Hepatocyte (in vitro differentiated cells): Measurements from ENCODE around the gene PIGU. TPM values are rescaled to one million over a fixed set of nuclear protein-coding genes. Genes with fewer than 3 reads are reported as not detected.
"Not testable (repeated sequence)": the region's sequence is repeated elsewhere in the genome, so short reads cannot be mapped to it uniquely, and the experiment has no call there.

Experiments used
- DNase-seq: peaks from one replicate; pipeline ENCODE4 v3.0.0-alpha.2; 2016; ENCODE audit warnings: low spot score
- H2AFZ ChIP-seq: fragments of 200-600 bp; sonication (generic); 2 replicates; pipeline ENCODE4 v1.6.0; 2016; ENCODE audit warnings: antibody characterized with exemption, mild to moderate bottlenecking
- H3K27ac ChIP-seq: fragments of 200-600 bp; sonication (generic); 2 replicates; pipeline ENCODE4 v1.5.1; 2016; ENCODE audit warnings: mild to moderate bottlenecking
- H3K27me3 ChIP-seq: fragments of 200-600 bp; sonication (generic); 2 replicates; pipeline ENCODE4 v1.6.1; 2016
- H3K36me3 ChIP-seq: fragments of 200-600 bp; sonication (generic); replicated peaks from 2 replicates; pipeline ENCODE4 v1.5.1; 2016; ENCODE audit warnings: low read depth; ENCODE audit not compliant: insufficient read depth
- H3K4me1 ChIP-seq: fragments of 200-600 bp; sonication (generic); 2 replicates; pipeline ENCODE4 v1.5.1; 2016; ENCODE audit warnings: mild to moderate bottlenecking, moderate library complexity; ENCODE audit not compliant: insufficient read depth
- H3K4me2 ChIP-seq: fragments of 200-600 bp; sonication (generic); 2 replicates; pipeline ENCODE4 v1.6.0; 2016
- H3K4me3 ChIP-seq: fragments of 200-600 bp; sonication (generic); 2 replicates; pipeline ENCODE4 v1.5.1; 2016; ENCODE audit warnings: mild to moderate bottlenecking
- H3K79me2 ChIP-seq: fragments of 200-600 bp; sonication (generic); 2 replicates; pipeline ENCODE4 v1.6.0; 2017; ENCODE audit warnings: mild to moderate bottlenecking
- H3K9me2 ChIP-seq: fragments of 200-600 bp; sonication (generic); replicated peaks from 2 replicates; pipeline ENCODE4 v1.6.0; 2017; ENCODE audit warnings: mild to moderate bottlenecking; ENCODE audit not compliant: insufficient read depth
- H3K9me3 ChIP-seq: fragments of 200-600 bp; sonication (generic); 2 replicates; pipeline ENCODE4 v1.5.1; 2016; ENCODE audit warnings: low read depth, mild to moderate bottlenecking
- H4K20me1 ChIP-seq: fragments of 200-600 bp; sonication (generic); 2 replicates; pipeline ENCODE4 v1.6.0; 2016; ENCODE audit warnings: mild to moderate bottlenecking; ENCODE audit not compliant: insufficient read depth, poor library complexity, severe bottlenecking
- CTCF ChIP-seq: fragments of 200-600 bp; sonication (generic); IDR thresholded peaks from 2 replicates; pipeline ENCODE4 v1.5.1; 2016; ENCODE audit warnings: antibody characterized with exemption, mild to moderate bottlenecking; ENCODE audit not compliant: poor library complexity
- EZH2 ChIP-seq: fragments of 200-600 bp; sonication (generic); IDR thresholded peaks from 2 replicates; pipeline ENCODE4 v1.6.1; 2016; ENCODE audit warnings: antibody characterized with exemption, mild to moderate bottlenecking, borderline replicate concordance
- EZH2phosphoT487 ChIP-seq: fragments of 200-600 bp; sonication (generic); IDR thresholded peaks from one replicate; pipeline ENCODE4 v1.6.1; 2018; ENCODE audit warnings: antibody characterized with exemption, mild to moderate bottlenecking, low read depth, moderate library complexity; ENCODE audit not compliant: unreplicated experiment, severe bottlenecking
- WGBS: methylation state at CpG from one replicate; pipeline ENCODE4 v1.1.6; 2016; ENCODE audit warnings: low lambda C conversion rate; ENCODE audit errors: missing lambda C conversion rate; 5-methylcytosine and 5-hydroxymethylcytosine counted together
- polyA plus RNA-seq: library from polyadenylated mRNA; unstranded; fragments of >200 nt; fragmentation: Nextera tagmentation; extraction: Ambion mirVana; gene quantifications from 2 replicates; pipeline ENCODE4 v1.2.1, GENCODE V29; 2016
- total RNA-seq: library from RNA; depleted of rRNA; stranded (reverse); fragments of >200 nt; gene quantifications from 2 replicates; pipeline ENCODE4 v1.2.3, GENCODE V29; 2014

Gene PIGU
- total and polyA plus RNA-seq, 2 experiments from 2014 or later = 19.3 to 31.5 TPM

DNA sequence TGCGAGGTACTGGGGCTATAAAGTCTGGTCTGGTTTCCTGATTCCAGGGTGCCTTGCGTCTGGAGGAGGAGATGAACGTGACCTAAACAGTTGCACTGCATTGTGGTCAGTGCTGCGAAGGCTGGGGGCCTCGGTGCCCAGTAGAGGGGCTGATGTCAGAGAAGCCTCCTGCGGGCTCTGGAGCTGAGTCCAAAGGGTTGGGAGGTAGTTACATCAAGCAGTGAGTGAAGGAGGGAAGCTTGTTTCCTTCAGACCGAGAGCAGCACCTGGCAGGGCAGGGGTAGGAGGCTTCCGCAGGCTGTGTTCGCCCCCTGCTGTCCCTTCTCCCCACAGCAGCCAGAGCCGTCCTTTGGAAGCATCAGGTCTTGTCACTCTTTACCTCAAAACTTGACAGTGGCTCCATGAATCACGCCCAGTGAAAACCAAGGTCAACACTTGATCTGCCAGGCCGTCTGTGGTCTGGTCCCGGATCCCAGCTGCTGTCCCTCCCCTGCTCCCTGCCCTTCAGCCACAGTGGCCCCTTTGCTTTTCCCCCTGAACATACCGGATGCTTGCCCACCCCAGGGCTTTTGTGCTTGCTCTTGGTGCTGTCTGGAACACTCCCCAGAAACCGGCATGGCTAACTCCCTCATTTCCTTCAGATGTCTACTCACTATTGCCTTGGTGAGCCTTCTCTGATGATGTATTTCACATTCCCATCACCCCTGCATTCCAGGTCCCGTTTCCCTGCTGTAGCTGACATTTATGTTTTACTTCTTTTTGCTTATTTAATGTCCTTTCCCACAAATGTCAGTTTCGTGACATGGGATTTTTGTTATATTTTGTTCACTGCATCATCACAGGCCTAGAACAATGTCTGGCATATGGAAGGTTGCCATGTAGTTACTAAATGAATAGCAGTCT, 153.7 kb downstream of the PIGU start:
- H3K4me2 ChIP-seq = peak overlapping the region; percentile 41
- no peaks in the 10 kb centered on the region for H3K27me3 ChIP-seq
- peaks cover 83% of the 10 kb centered on the region for H3K79me2 ChIP-seq
- H4K20me1 ChIP-seq = peaks cover 38% of the 10 kb centered on the region
- H3K4me3 ChIP-seq = no peak overlapping the region
- H3K4me1 ChIP-seq = peaks cover 34% of the 10 kb centered on the region
- peak; percentile 79 for DNase-seq
- H3K36me3 ChIP-seq = no peaks in the 10 kb centered on the region
- H3K27ac ChIP-seq = peak overlapping the region; percentile 74
- no peaks in the 10 kb centered on the region for H3K9me2 ChIP-seq
- H2AFZ ChIP-seq = no peak overlapping the region
- TF ChIP-seq EZH2phosphoT487 (no peak), CTCF (peak; percentile 62)
- WGBS = 57% methylated on average over 17 of the region's 17 CpGs
- no peaks in the 10 kb centered on the region for H3K9me3 ChIP-seq

- not testable (repeated sequence) for DNase-seq, H3K27me3 ChIP-seq, H3K4me2 ChIP-seq, H3K27ac ChIP-seq, H3K9me3 ChIP-seq, H3K36me3 ChIP-seq, H3K4me3 ChIP-seq, H2AFZ ChIP-seq, H3K9me2 ChIP-seq
- 94% methylated on average over 10 of the region's 10 CpGs for WGBS
- Histone ChIP-seq H3K4me1 (peaks cover 20% of the 10 kb centered on the region), H4K20me1 (peaks cover 35% of the 10 kb centered on the region), H3K79me2 (peaks cover 82% of the 10 kb centered on the region)
Observed at GRCh38 chr20:34519841-34520240, 157.1 kb downstream of the PIGU start.

- DNase-seq, H3K9me2 ChIP-seq, H2AFZ ChIP-seq, H3K4me3 ChIP-seq, H3K27ac ChIP-seq, H3K4me2 ChIP-seq, H3K36me3 ChIP-seq, H3K9me3 ChIP-seq, H3K27me3 ChIP-seq: not testable (repeated sequence)
- WGBS = 96% methylated on average over 7 of the region's 7 CpGs
- peaks cover 76% of the 10 kb centered on the region for H3K79me2 ChIP-seq
- peaks cover 33% of the 10 kb centered on the region for H4K20me1 ChIP-seq
- H3K4me1 ChIP-seq = peaks cover 20% of the 10 kb centered on the region
Observed at GRCh38 chr20:34518863-34519262, 158.0 kb downstream of the PIGU start.

- Histone ChIP-seq H4K20me1 (peaks cover 18% of the 10 kb centered on the region), H3K9me3 (no peaks in the 10 kb centered on the region), H3K27ac (peak overlapping the region; percentile 98), H3K79me2 (peaks cover 58% of the 10 kb centered on the region), H3K36me3 (no peaks in the 10 kb centered on the region), H3K4me1 (peaks cover 19% of the 10 kb centered on the region), H3K9me2 (no peaks in the 10 kb centered on the region), H3K4me2 (peak overlapping the region; percentile 83), H3K27me3 (no peaks in the 10 kb centered on the region), H2AFZ (peak overlapping the region; percentile 38), H3K4me3 (peak overlapping the region; percentile 86)
- 8% methylated on average over 3 of the region's 3 CpGs for WGBS
- TF ChIP-seq CTCF = no peak
- TF ChIP-seq EZH2 = no peak
- TF ChIP-seq EZH2phosphoT487 = no peak
- no peak for DNase-seq
Observed at GRCh38 chr20:34517114-34517505, 159.8 kb downstream of the PIGU start.
